ENCODE measurements around the gene GAR1. TPM values are rescaled to one million over a fixed set of nuclear protein-coding genes. Genes with fewer than 3 reads are reported as not detected.
"Not testable (repeated sequence)": the region's sequence is repeated elsewhere in the genome, so short reads cannot be mapped to it uniquely, and the experiment has no call there.

GAR1 gene
- total RNA-seq = 10 to 100 TPM; 23.8 to 33.6 TPM

GRCh38 chr4:109815151-109816081, at the start of gene GAR1:
TSS of gene GAR1 (plus strand) at chr4:109815762. CDS start at chr4:109816165, 403 bp downstream.
- peak; percentile 87 to 92 for DNase-seq
- H3K27ac Mint-ChIP-seq = peak within 1 kb of the TSS; percentile 52
- peaks cover 17 to 29% of the 10 kb centered on the region in 2 donors for H3K36me3 Mint-ChIP-seq (ENCODE audit: insufficient read depth in 2 of 2)
- no peaks in the 10 kb centered on the region for H3K27me3 Mint-ChIP-seq (ENCODE audit: low read depth)
- H3K4me1 Mint-ChIP-seq (ENCODE audit: low read depth) = peaks cover 49% of the 10 kb centered on the region
- no peaks in the 10 kb centered on the region for H3K9me3 Mint-ChIP-seq
- peak within 1 kb of the TSS; percentile 73 to 97 for H3K4me3 Mint-ChIP-seq
- peak; percentile 96 to 97 for ATAC-seq (replicated peaks in 1 of 2)

- H3K4me3 Mint-ChIP-seq; ATAC-seq (replicated peaks in 1 of 2); H3K27ac Mint-ChIP-seq; H3K9me3 Mint-ChIP-seq; H3K27me3 Mint-ChIP-seq (ENCODE audit: low read depth); H3K4me1 Mint-ChIP-seq (ENCODE audit: low read depth); H3K36me3 Mint-ChIP-seq (ENCODE audit: insufficient read depth in 2 of 2); DNase-seq: not testable (repeated sequence)
Measured at GRCh38 chr4:109782092-109782491, 33.5 kb upstream of the GAR1 start.

- Mint-ChIP-seq H3K27ac (no peak overlapping the region), H3K27me3 (ENCODE audit: low read depth) (no peaks in the 10 kb centered on the region), H3K36me3 (ENCODE audit: insufficient read depth in 2 of 2) (peaks cover 9 to 10% of the 10 kb centered on the region in 2 donors), H3K9me3 (peaks cover 2 to 8% of the 10 kb centered on the region in 2 donors), H3K4me3 (no peak overlapping the region), H3K4me1 (ENCODE audit: low read depth) (no peaks in the 10 kb centered on the region)
- DNase-seq (no peak), ATAC-seq (replicated peaks in 1 of 2) (no peak)
Measured at GRCh38 chr4:109786846-109787245, 28.7 kb upstream of the GAR1 start.

GRCh38 chr4:109787807-109788206, 27.8 kb upstream of the GAR1 start:
- no peaks in the 10 kb centered on the region for H3K27me3 Mint-ChIP-seq (ENCODE audit: low read depth)
- no peak for ATAC-seq (replicated peaks in 1 of 2)
- DNase-seq = no peak
- H3K4me3 Mint-ChIP-seq = no peak overlapping the region
- H3K9me3 Mint-ChIP-seq = peaks cover 2 to 8% of the 10 kb centered on the region in 2 donors
- peaks cover 9 to 10% of the 10 kb centered on the region in 2 donors for H3K36me3 Mint-ChIP-seq (ENCODE audit: insufficient read depth in 2 of 2)
- no peaks in the 10 kb centered on the region for H3K4me1 Mint-ChIP-seq (ENCODE audit: low read depth)
- H3K27ac Mint-ChIP-seq = no peak overlapping the region

- Mint-ChIP-seq H3K4me3 (no peak overlapping the region), H3K27ac (no peak overlapping the region), H3K27me3 (ENCODE audit: low read depth) (peaks cover 12% of the 10 kb centered on the region), H3K4me1 (ENCODE audit: low read depth) (no peaks in the 10 kb centered on the region), H3K9me3 (peaks cover 6 to 10% of the 10 kb centered on the region in 2 donors), H3K36me3 (ENCODE audit: insufficient read depth in 2 of 2) (peaks cover 10 to 16% of the 10 kb centered on the region in 2 donors)
- DNase-seq = no peak
- no peak for ATAC-seq (replicated peaks in 1 of 2)
Measured at GRCh38 chr4:109795059-109795458, 20.5 kb upstream of the GAR1 start.

- Mint-ChIP-seq H3K27me3 (ENCODE audit: low read depth) (peaks cover 12% of the 10 kb centered on the region), H3K36me3 (ENCODE audit: insufficient read depth in 2 of 2) (peaks cover 10 to 13% of the 10 kb centered on the region in 2 donors), H3K4me3 (no peak overlapping the region), H3K27ac (no peak overlapping the region), H3K9me3 (peaks cover 6 to 10% of the 10 kb centered on the region in 2 donors), H3K4me1 (ENCODE audit: low read depth) (no peaks in the 10 kb centered on the region)
- DNase-seq = no peak
- no peak for ATAC-seq (replicated peaks in 1 of 2)
Measured at GRCh38 chr4:109798866-109799265, 16.7 kb upstream of the GAR1 start.

GRCh38 chr4:109801099-109801789, 14.3 kb upstream of the GAR1 start:
- Mint-ChIP-seq H3K27me3 (ENCODE audit: low read depth) (peaks cover 3% of the 10 kb centered on the region), H3K4me3 (no peak overlapping the region), H3K27ac (no peak overlapping the region), H3K9me3 (no peaks in the 10 kb centered on the region), H3K36me3 (ENCODE audit: insufficient read depth in 2 of 2) (peaks cover 0 to under 1% of the 10 kb centered on the region in 2 donors), H3K4me1 (ENCODE audit: low read depth) (no peaks in the 10 kb centered on the region)
- DNase-seq = no peak
- ATAC-seq (replicated peaks in 1 of 2) = no peak

GRCh38 chr4:109801895-109802319, 13.7 kb upstream of the GAR1 start, which contains the start of gene CFI:
TSS of gene CFI (minus strand) at chr4:109801999. CDS start at chr4:109801971, 28 bp downstream.
- Mint-ChIP-seq H3K9me3 (no peaks in the 10 kb centered on the region), H3K4me1 (ENCODE audit: low read depth) (no peaks in the 10 kb centered on the region), H3K36me3 (ENCODE audit: insufficient read depth in 2 of 2) (no peaks in the 10 kb centered on the region), H3K27ac (no peak within 1 kb of the TSS), H3K4me3 (no peak within 1 kb of the TSS), H3K27me3 (ENCODE audit: low read depth) (peaks cover 6% of the 10 kb centered on the region)
- no peak for DNase-seq
- no peak for ATAC-seq (replicated peaks in 1 of 2)

- Mint-ChIP-seq H3K4me3 (no peak overlapping the region), H3K27ac (no peak overlapping the region), H3K9me3 (no peaks in the 10 kb centered on the region), H3K36me3 (ENCODE audit: insufficient read depth in 2 of 2) (no peaks in the 10 kb centered on the region), H3K4me1 (ENCODE audit: low read depth) (no peaks in the 10 kb centered on the region), H3K27me3 (ENCODE audit: low read depth) (peaks cover 11% of the 10 kb centered on the region)
- peak; percentile 35 to 47 for ATAC-seq (replicated peaks in 1 of 2)
- DNase-seq = peak in 1 of 2 donors; percentile 4
Measured at GRCh38 chr4:109803924-109804571, 11.5 kb upstream of the GAR1 start.

- H3K27ac Mint-ChIP-seq = no peak overlapping the region
- DNase-seq = no peak
- H3K4me1 Mint-ChIP-seq (ENCODE audit: low read depth) = peaks cover 6% of the 10 kb centered on the region
- H3K36me3 Mint-ChIP-seq (ENCODE audit: insufficient read depth in 2 of 2) = no peaks in the 10 kb centered on the region
- H3K27me3 Mint-ChIP-seq (ENCODE audit: low read depth) = peaks cover 11% of the 10 kb centered on the region
- H3K4me3 Mint-ChIP-seq = no peak overlapping the region
- ATAC-seq (replicated peaks in 1 of 2) = no peak
- no peaks in the 10 kb centered on the region for H3K9me3 Mint-ChIP-seq
Measured at GRCh38 chr4:109809655-109810054, 5.9 kb upstream of the GAR1 start.

- H3K9me3 Mint-ChIP-seq = no peaks in the 10 kb centered on the region
- DNase-seq = no peak
- ATAC-seq (replicated peaks in 1 of 2) = no peak
- peaks cover 11% of the 10 kb centered on the region for H3K27me3 Mint-ChIP-seq (ENCODE audit: low read depth)
- H3K4me1 Mint-ChIP-seq (ENCODE audit: low read depth) = peaks cover 6% of the 10 kb centered on the region
- H3K4me3 Mint-ChIP-seq = peak overlapping the region in 1 of 2 donors; percentile 6
- H3K27ac Mint-ChIP-seq = no peak overlapping the region
- H3K36me3 Mint-ChIP-seq (ENCODE audit: insufficient read depth in 2 of 2) = peaks cover 2% of the 10 kb centered on the region in 2 donors
Measured at GRCh38 chr4:109810552-109811387, 4.8 kb upstream of the GAR1 start.

- H3K4me3 Mint-ChIP-seq = peak overlapping the region in 1 of 2 donors; percentile 6
Measured at GRCh38 chr4:109811707-109812106, 3.9 kb upstream of the GAR1 start.

More at GRCh38 chr4:109811707-109812106, 3.9 kb upstream of the GAR1 start:
- ATAC-seq (replicated peaks in 1 of 2) (no peak), DNase-seq (no peak)
- Mint-ChIP-seq H3K36me3 (ENCODE audit: insufficient read depth in 2 of 2) (peaks cover 3 to 6% of the 10 kb centered on the region in 2 donors), H3K27ac (no peak overlapping the region), H3K4me1 (ENCODE audit: low read depth) (peaks cover 12% of the 10 kb centered on the region), H3K27me3 (ENCODE audit: low read depth) (peaks cover 6% of the 10 kb centered on the region), H3K9me3 (no peaks in the 10 kb centered on the region)

Data from activated T-cell treated with anti-CD3 and anti-CD28 coated beads, Interleukin-2, amount 50 U/mL, for 72 hours (primary cell).